GM19238 (cell line): ENCODE data around the gene RSPO4.

Experiments used
- DNase-seq: peaks from one replicate; pipeline ENCODE4 v3.0.0; 2011; ENCODE audit warnings: low spot score; ENCODE audit not compliant: insufficient read length

Gene RSPO4

GRCh38 chr20:910870-911770, 91.0 kb downstream of the RSPO4 start:
- DNase-seq, result no peak

GRCh38 chr20:910132-910869, 91.8 kb downstream of the RSPO4 start:
- no peak for DNase-seq

- no peak for DNase-seq
Observed at GRCh38 chr20:909641-910040, 92.5 kb downstream of the RSPO4 start.
